ENCODE results near the gene CD14. TPM values are rescaled to one million over a fixed set of nuclear protein-coding genes. Genes with fewer than 3 reads are reported as not detected.

The CD14 gene
- total RNA-seq, 1 experiment from 2014 or later = 0.42 TPM

DNA sequence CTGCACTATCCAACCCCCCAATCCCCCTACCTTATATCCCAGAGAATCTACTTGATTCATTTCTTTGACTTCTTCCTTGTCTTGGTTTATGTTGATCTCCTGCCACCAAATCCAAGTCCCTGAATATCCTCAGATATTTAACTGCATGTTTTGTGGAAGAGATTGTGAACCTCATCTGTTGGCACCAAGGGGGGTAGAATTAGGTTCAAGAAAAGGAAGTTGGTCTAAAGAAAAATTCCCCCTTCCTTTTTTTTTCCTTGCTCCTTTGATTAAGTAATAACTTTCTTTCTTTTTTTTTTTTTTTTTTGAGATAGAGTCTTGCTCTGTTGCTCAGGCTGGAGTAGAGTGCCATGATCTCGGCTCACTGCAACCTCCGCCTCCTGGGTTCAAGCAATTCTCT is 526 bp upstream of the CD14 start:
- no peaks in the 10 kb centered on the region for H3K36me3 ChIP-seq (ENCODE audit: control insufficient read depth in 1 of 2, insufficient read depth in 2 of 2, low read length in 2 of 2)
- intact Hi-C loops (cut with micrococcal nuclease) = no loop called here
- no peaks in the 10 kb centered on the region for H3K9me2 ChIP-seq (ENCODE audit: insufficient read depth)
- H3K9ac ChIP-seq (ENCODE audit: low read length) = no peak overlapping the region
- CTCF ChIA-PET = no interaction called here
- no peaks in the 10 kb centered on the region for H3K9me3 ChIP-seq (ENCODE audit: control insufficient read depth in 1 of 2, insufficient read depth in 1 of 2, low read depth in 1 of 2, low read length in 2 of 2)
- H4K20me1 ChIP-seq (ENCODE audit: insufficient read depth) = no peaks in the 10 kb centered on the region
- TF ChIP-seq ZFX (IDR thresholded peaks at IDR 0.05) (no peak), ZBTB33 (IDR thresholded peaks at IDR 0.05; ENCODE audit: extremely low read depth, insufficient replicate concordance, low read length) (no peak), ELF1 (IDR thresholded peaks at IDR 0.05; ENCODE audit: borderline replicate concordance, low read depth) (no peak), EZH2phosphoT487 (IDR thresholded peaks at IDR 0.05; ENCODE audit: borderline replicate concordance) (no peak), ZNF274 (IDR thresholded peaks at IDR 0.05; ENCODE audit: low read depth, low read length) (no peak), EGR1 (IDR thresholded peaks at IDR 0.05; ENCODE audit: low read depth) (no peak), CBX3 (IDR thresholded peaks at IDR 0.05; ENCODE audit: low read depth) (no peak), POLR2A (IDR thresholded peaks at IDR 0.05; ENCODE audit: borderline replicate concordance, extremely low read depth, insufficient read depth, insufficient read length) (no peak), POLR2AphosphoS5 (IDR thresholded peaks at IDR 0.05; ENCODE audit: low read depth, low read length) (no peak), SRF (IDR thresholded peaks at IDR 0.05; ENCODE audit: low read depth) (no peak), SIN3A (IDR thresholded peaks at IDR 0.05; ENCODE audit: low read depth) (no peak), RAD21 (IDR thresholded peaks at IDR 0.05; ENCODE audit: low read depth) (no peak), CTCF (IDR thresholded peaks at IDR 0.05 in 2 of 3, conservative IDR thresholded peaks at IDR 0.05 in 1 of 3; ENCODE audit: borderline replicate concordance in 1 of 3, insufficient read depth in 1 of 3, low read depth in 2 of 3, low read length in 2 of 3) (no peak), EZH2 (IDR thresholded peaks at IDR 0.05) (no peak), CEBPB (IDR thresholded peaks at IDR 0.05; ENCODE audit: low read depth) (no peak), TCF7L2 (IDR thresholded peaks at IDR 0.05; ENCODE audit: borderline replicate concordance, extremely low read depth, insufficient read depth, insufficient read length) (no peak)
- TF ChIP-seq, protein P1, sequence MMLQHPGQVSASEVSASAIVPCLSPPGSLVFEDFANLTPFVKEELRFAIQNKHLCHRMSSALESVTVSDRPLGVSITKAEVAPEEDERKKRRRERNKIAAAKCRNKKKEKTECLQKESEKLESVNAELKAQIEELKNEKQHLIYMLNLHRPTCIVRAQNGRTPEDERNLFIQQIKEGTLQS (IDR thresholded peaks at IDR 0.05) = no peak
- H3K4me1 ChIP-seq (ENCODE audit: control insufficient read depth in 1 of 2, insufficient read depth in 2 of 2, low read length in 2 of 2) = peaks cover 0 to 9% of the 10 kb centered on the region in 2 experiments; a peak in 2 of 4 replicates
- H3K4me3 ChIP-seq (replicated peaks in 1 of 2; ENCODE audit: low read depth in 1 of 2, low read length in 2 of 2) = no peak overlapping the region
- no peaks in the 10 kb centered on the region for H3K79me2 ChIP-seq (ENCODE audit: insufficient read depth, low read length)
- no peak overlapping the region for H2AFZ ChIP-seq (ENCODE audit: low read depth, low read length, poor library complexity, severe bottlenecking)
- no peaks in the 10 kb centered on the region for H3K27me3 ChIP-seq (ENCODE audit: insufficient read depth, low read length)
- ATAC-seq (no peak), DNase-seq (ENCODE audit: low read depth, low spot score) (no peak)
- H3K27ac ChIP-seq (ENCODE audit: low read depth, low read length) = no peak overlapping the region
- POLR2A ChIA-PET = no interaction called here
- BruUV-seq (replicated peaks) = no TSS peak
- RAD21 ChIA-PET (ENCODE audit: low non-redundant PET in 1 of 2, low total read pairs in 2 of 2, uncharacterized antibody in 2 of 2, unreplicated experiment in 2 of 2) = no interaction called here
- no peak overlapping the region for H3K4me2 ChIP-seq (ENCODE audit: low read length)
